Measurements from ENCODE around the gene THSD7B.

Gene THSD7B

GRCh38 chr2:137232076-137232475, 466.7 kb downstream of the THSD7B start:
- H3K9me3 ChIP-seq (ENCODE audit: control insufficient read depth in 1 of 2, low read length in 2 of 2) = no peaks in the 10 kb centered on the region

GRCh38 chr2:137233091-137233490, 467.7 kb downstream of the THSD7B start:
- no peak overlapping the region for H3K4me3 ChIP-seq (ENCODE audit: low read depth in 1 of 2, low read length in 2 of 2)
- H3K27ac ChIP-seq (ENCODE audit: low read length) = no peak overlapping the region
- no peaks in the 10 kb centered on the region for H3K36me3 ChIP-seq (ENCODE audit: control insufficient read depth in 1 of 2, insufficient read depth in 2 of 2, low read length in 2 of 2)
- no peaks in the 10 kb centered on the region for H3K4me1 ChIP-seq (ENCODE audit: control insufficient read depth in 1 of 2, insufficient read depth in 2 of 2, low read length in 2 of 2)
- H3K27me3 ChIP-seq (ENCODE audit: low read depth, low read length) = no peaks in the 10 kb centered on the region
- H3K9me3 ChIP-seq (ENCODE audit: control insufficient read depth in 1 of 2, low read length in 2 of 2) = no peaks in the 10 kb centered on the region

More at GRCh38 chr2:137232076-137232475, 466.7 kb downstream of the THSD7B start:
- Histone ChIP-seq H3K27ac (ENCODE audit: low read length) (no peak overlapping the region), H3K4me3 (ENCODE audit: low read depth in 1 of 2, low read length in 2 of 2) (no peak overlapping the region), H3K4me1 (ENCODE audit: control insufficient read depth in 1 of 2, insufficient read depth in 2 of 2, low read length in 2 of 2) (no peaks in the 10 kb centered on the region), H3K36me3 (ENCODE audit: control insufficient read depth in 1 of 2, insufficient read depth in 2 of 2, low read length in 2 of 2) (no peaks in the 10 kb centered on the region), H3K27me3 (ENCODE audit: low read depth, low read length) (no peaks in the 10 kb centered on the region)

- H3K27me3 ChIP-seq (ENCODE audit: low read depth, low read length) = no peaks in the 10 kb centered on the region
- H3K4me1 ChIP-seq (ENCODE audit: control insufficient read depth in 1 of 2, insufficient read depth in 2 of 2, low read length in 2 of 2) = no peaks in the 10 kb centered on the region
- no peaks in the 10 kb centered on the region for H3K9me3 ChIP-seq (ENCODE audit: control insufficient read depth in 1 of 2, low read length in 2 of 2)
- H3K36me3 ChIP-seq (ENCODE audit: control insufficient read depth in 1 of 2, insufficient read depth in 2 of 2, low read length in 2 of 2) = no peaks in the 10 kb centered on the region
- no peak overlapping the region for H3K27ac ChIP-seq (ENCODE audit: low read length)
- H3K4me3 ChIP-seq (ENCODE audit: low read depth in 1 of 2, low read length in 2 of 2) = no peak overlapping the region
These were observed 471.7 kb downstream of the THSD7B start for GRCh38 chr2:137237055-137237454.

- no peak overlapping the region for H3K4me3 ChIP-seq (ENCODE audit: low read depth in 1 of 2, low read length in 2 of 2)
- no peaks in the 10 kb centered on the region for H3K27me3 ChIP-seq (ENCODE audit: low read depth, low read length)
- no peaks in the 10 kb centered on the region for H3K36me3 ChIP-seq (ENCODE audit: control insufficient read depth in 1 of 2, insufficient read depth in 2 of 2, low read length in 2 of 2)
- H3K4me1 ChIP-seq (ENCODE audit: control insufficient read depth in 1 of 2, insufficient read depth in 2 of 2, low read length in 2 of 2) = no peaks in the 10 kb centered on the region
- H3K9me3 ChIP-seq (ENCODE audit: control insufficient read depth in 1 of 2, low read length in 2 of 2) = no peaks in the 10 kb centered on the region
- H3K27ac ChIP-seq (ENCODE audit: low read length) = no peak overlapping the region
These were observed 472.7 kb downstream of the THSD7B start for GRCh38 chr2:137238065-137238464.

- H3K4me1 ChIP-seq (ENCODE audit: control insufficient read depth in 1 of 2, insufficient read depth in 2 of 2, low read length in 2 of 2) = no peaks in the 10 kb centered on the region
- no peak overlapping the region for H3K27ac ChIP-seq (ENCODE audit: low read length)
- no peaks in the 10 kb centered on the region for H3K9me3 ChIP-seq (ENCODE audit: control insufficient read depth in 1 of 2, low read length in 2 of 2)
- no peaks in the 10 kb centered on the region for H3K27me3 ChIP-seq (ENCODE audit: low read depth, low read length)
- no peak overlapping the region for H3K4me3 ChIP-seq (ENCODE audit: low read depth in 1 of 2, low read length in 2 of 2)
- H3K36me3 ChIP-seq (ENCODE audit: control insufficient read depth in 1 of 2, insufficient read depth in 2 of 2, low read length in 2 of 2) = no peaks in the 10 kb centered on the region
These were observed 484.3 kb downstream of the THSD7B start for GRCh38 chr2:137249463-137250130.

- Histone ChIP-seq H3K4me3 (ENCODE audit: low read depth in 1 of 2, low read length in 2 of 2) (no peak overlapping the region), H3K36me3 (ENCODE audit: control insufficient read depth in 1 of 2, insufficient read depth in 2 of 2, low read length in 2 of 2) (no peaks in the 10 kb centered on the region), H3K27ac (ENCODE audit: low read length) (no peak overlapping the region), H3K4me1 (ENCODE audit: control insufficient read depth in 1 of 2, insufficient read depth in 2 of 2, low read length in 2 of 2) (no peaks in the 10 kb centered on the region), H3K27me3 (ENCODE audit: low read depth, low read length) (no peaks in the 10 kb centered on the region), H3K9me3 (ENCODE audit: control insufficient read depth in 1 of 2, low read length in 2 of 2) (no peaks in the 10 kb centered on the region)
These were observed 485.1 kb downstream of the THSD7B start for GRCh38 chr2:137250401-137250800.

GRCh38 chr2:137251045-137251444, 485.7 kb downstream of the THSD7B start:
- no peaks in the 10 kb centered on the region for H3K4me1 ChIP-seq (ENCODE audit: control insufficient read depth in 1 of 2, insufficient read depth in 2 of 2, low read length in 2 of 2)
- H3K27ac ChIP-seq (ENCODE audit: low read length) = no peak overlapping the region
- H3K9me3 ChIP-seq (ENCODE audit: control insufficient read depth in 1 of 2, low read length in 2 of 2) = no peaks in the 10 kb centered on the region
- no peaks in the 10 kb centered on the region for H3K27me3 ChIP-seq (ENCODE audit: low read depth, low read length)
- H3K36me3 ChIP-seq (ENCODE audit: control insufficient read depth in 1 of 2, insufficient read depth in 2 of 2, low read length in 2 of 2) = no peaks in the 10 kb centered on the region
- H3K4me3 ChIP-seq (ENCODE audit: low read depth in 1 of 2, low read length in 2 of 2) = no peak overlapping the region

- no peak overlapping the region for H3K4me3 ChIP-seq (ENCODE audit: low read depth in 1 of 2, low read length in 2 of 2)
- H3K4me1 ChIP-seq (ENCODE audit: control insufficient read depth in 1 of 2, insufficient read depth in 2 of 2, low read length in 2 of 2) = no peaks in the 10 kb centered on the region
- H3K27me3 ChIP-seq (ENCODE audit: low read depth, low read length) = no peaks in the 10 kb centered on the region
- no peaks in the 10 kb centered on the region for H3K36me3 ChIP-seq (ENCODE audit: control insufficient read depth in 1 of 2, insufficient read depth in 2 of 2, low read length in 2 of 2)
- H3K9me3 ChIP-seq (ENCODE audit: control insufficient read depth in 1 of 2, low read length in 2 of 2) = no peaks in the 10 kb centered on the region
- H3K27ac ChIP-seq (ENCODE audit: low read length) = no peak overlapping the region
These were observed 487.6 kb downstream of the THSD7B start for GRCh38 chr2:137252934-137253333.

- Histone ChIP-seq H3K36me3 (ENCODE audit: control insufficient read depth in 1 of 2, insufficient read depth in 2 of 2, low read length in 2 of 2) (no peaks in the 10 kb centered on the region), H3K4me3 (ENCODE audit: low read depth in 1 of 2, low read length in 2 of 2) (no peak overlapping the region), H3K27me3 (ENCODE audit: low read depth, low read length) (no peaks in the 10 kb centered on the region), H3K27ac (ENCODE audit: low read length) (no peak overlapping the region), H3K4me1 (ENCODE audit: control insufficient read depth in 1 of 2, insufficient read depth in 2 of 2, low read length in 2 of 2) (no peaks in the 10 kb centered on the region), H3K9me3 (ENCODE audit: control insufficient read depth in 1 of 2, low read length in 2 of 2) (no peaks in the 10 kb centered on the region)
These were observed 488.7 kb downstream of the THSD7B start for GRCh38 chr2:137254052-137254451.

GRCh38 chr2:137255345-137255744, 490.0 kb downstream of the THSD7B start:
- no peaks in the 10 kb centered on the region for H3K27me3 ChIP-seq (ENCODE audit: low read depth, low read length)
- H3K36me3 ChIP-seq (ENCODE audit: control insufficient read depth in 1 of 2, insufficient read depth in 2 of 2, low read length in 2 of 2) = no peaks in the 10 kb centered on the region
- H3K9me3 ChIP-seq (ENCODE audit: control insufficient read depth in 1 of 2, low read length in 2 of 2) = no peaks in the 10 kb centered on the region
- no peaks in the 10 kb centered on the region for H3K4me1 ChIP-seq (ENCODE audit: control insufficient read depth in 1 of 2, insufficient read depth in 2 of 2, low read length in 2 of 2)
- no peak overlapping the region for H3K4me3 ChIP-seq (ENCODE audit: low read depth in 1 of 2, low read length in 2 of 2)
- no peak overlapping the region for H3K27ac ChIP-seq (ENCODE audit: low read length)

GRCh38 chr2:137255990-137256389, 490.6 kb downstream of the THSD7B start:
- Histone ChIP-seq H3K36me3 (ENCODE audit: control insufficient read depth in 1 of 2, insufficient read depth in 2 of 2, low read length in 2 of 2) (no peaks in the 10 kb centered on the region), H3K27me3 (ENCODE audit: low read depth, low read length) (no peaks in the 10 kb centered on the region), H3K4me3 (ENCODE audit: low read depth in 1 of 2, low read length in 2 of 2) (no peak overlapping the region), H3K27ac (ENCODE audit: low read length) (no peak overlapping the region), H3K9me3 (ENCODE audit: control insufficient read depth in 1 of 2, low read length in 2 of 2) (no peaks in the 10 kb centered on the region), H3K4me1 (ENCODE audit: control insufficient read depth in 1 of 2, insufficient read depth in 2 of 2, low read length in 2 of 2) (no peaks in the 10 kb centered on the region)

GRCh38 chr2:137261881-137262585, 496.7 kb downstream of the THSD7B start:
- Histone ChIP-seq H3K27ac (ENCODE audit: low read length) (no peak overlapping the region), H3K9me3 (ENCODE audit: control insufficient read depth in 1 of 2, low read length in 2 of 2) (no peaks in the 10 kb centered on the region), H3K4me1 (ENCODE audit: control insufficient read depth in 1 of 2, insufficient read depth in 2 of 2, low read length in 2 of 2) (no peaks in the 10 kb centered on the region), H3K36me3 (ENCODE audit: control insufficient read depth in 1 of 2, insufficient read depth in 2 of 2, low read length in 2 of 2) (no peaks in the 10 kb centered on the region), H3K4me3 (ENCODE audit: low read depth in 1 of 2, low read length in 2 of 2) (no peak overlapping the region), H3K27me3 (ENCODE audit: low read depth, low read length) (no peaks in the 10 kb centered on the region)

Measured in muscle layer of duodenum (tissue), 2 donors.